ENCODE measurements around the gene ANGEL2.
A peak's percentile ranks its signal among the peaks of the same experiment; 100 is the strongest.

ANGEL2 gene

GRCh38 chr1:212950243-212951125 is 65.2 kb downstream of the ANGEL2 start, which contains the start of gene VASH2:
VASH2 (plus strand) TSS chr1:212950541; CDS start chr1:212951543, 1,002 bp downstream.
- peak; percentile 70 to 80 for DNase-seq

- no peak for DNase-seq
These were observed 65.9 kb downstream of the ANGEL2 start for GRCh38 chr1:212949771-212950170.

- DNase-seq: no peak
These were observed 68.8 kb downstream of the ANGEL2 start for GRCh38 chr1:212946872-212947271.

- no peak for DNase-seq
These were observed 70.1 kb downstream of the ANGEL2 start for GRCh38 chr1:212945463-212946160.

GRCh38 chr1:212945056-212945455 is 70.6 kb downstream of the ANGEL2 start:
- DNase-seq: no peak

DNA sequence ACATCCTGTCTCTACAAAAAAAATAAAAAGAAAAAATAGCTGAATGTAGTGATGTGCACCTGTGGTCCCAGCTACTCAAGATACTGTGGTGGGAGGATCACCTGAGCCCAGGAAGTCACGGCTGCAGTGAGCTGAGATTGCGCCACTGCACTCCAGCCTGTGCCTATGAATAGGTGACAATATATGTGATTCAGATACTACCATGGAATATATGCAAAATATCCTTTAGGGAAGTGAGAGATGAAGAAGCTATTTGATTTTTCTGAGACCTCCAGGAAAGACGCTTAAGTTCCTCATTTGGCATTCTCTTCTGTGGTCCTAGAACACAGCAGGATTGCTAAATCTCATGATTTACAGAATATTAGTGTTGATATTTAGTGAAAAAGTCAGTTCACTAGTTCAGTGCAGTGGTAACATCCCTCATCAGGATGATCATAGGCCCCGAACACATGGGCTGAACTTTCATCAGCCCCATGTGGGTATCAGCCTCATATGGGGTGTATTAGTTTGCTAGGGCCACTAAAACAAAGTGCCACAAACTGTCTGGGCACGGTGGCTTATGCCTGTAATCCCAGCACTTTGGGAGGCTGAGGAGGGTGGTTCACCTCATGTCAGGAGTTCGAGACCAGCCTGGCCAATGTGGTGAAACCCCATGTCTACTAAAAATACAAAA is 71.3 kb downstream of the ANGEL2 start:
- DNase-seq: no peak

GRCh38 chr1:212943393-212943710 is 72.3 kb downstream of the ANGEL2 start:
- DNase-seq: no peak

GRCh38 chr1:212942679-212943392 is 72.8 kb downstream of the ANGEL2 start:
- DNase-seq: no peak
